22Rv1 (cell line): ENCODE results near the gene RABL6.

Experiments used
- ZFX ChIP-seq: fragments of 450-650 bp; IDR thresholded peaks from 2 replicates; pipeline ENCODE4 v1.6.1; 2017; ENCODE audit warnings: antibody characterized with exemption, borderline replicate concordance
- TF ChIP-seq, protein P1 (sequence below): fragments of 450-650 bp; IDR thresholded peaks from 2 replicates; pipeline ENCODE4 v1.5.1; 2017; ENCODE audit warnings: mild to moderate bottlenecking

DNA sequence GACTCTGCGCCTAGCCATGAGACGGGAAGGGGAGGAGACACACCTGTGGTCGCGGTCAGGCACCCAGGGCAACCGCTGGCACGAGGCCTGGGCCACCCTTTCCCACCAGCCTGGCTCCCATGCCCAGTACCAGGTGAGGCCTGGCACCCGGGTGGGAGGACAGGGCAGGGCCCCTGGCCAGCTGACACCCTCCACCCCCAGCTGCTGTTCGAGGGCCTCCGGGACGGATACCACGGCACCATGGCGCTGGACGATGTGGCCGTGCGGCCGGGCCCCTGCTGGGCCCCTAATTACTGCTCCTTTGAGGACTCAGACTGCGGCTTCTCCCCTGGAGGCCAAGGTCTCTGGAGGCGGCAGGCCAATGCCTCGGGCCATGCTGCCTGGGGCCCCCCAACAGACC lies 49.4 kb downstream of the RABL6 start:
- TF ChIP-seq, protein P1, sequence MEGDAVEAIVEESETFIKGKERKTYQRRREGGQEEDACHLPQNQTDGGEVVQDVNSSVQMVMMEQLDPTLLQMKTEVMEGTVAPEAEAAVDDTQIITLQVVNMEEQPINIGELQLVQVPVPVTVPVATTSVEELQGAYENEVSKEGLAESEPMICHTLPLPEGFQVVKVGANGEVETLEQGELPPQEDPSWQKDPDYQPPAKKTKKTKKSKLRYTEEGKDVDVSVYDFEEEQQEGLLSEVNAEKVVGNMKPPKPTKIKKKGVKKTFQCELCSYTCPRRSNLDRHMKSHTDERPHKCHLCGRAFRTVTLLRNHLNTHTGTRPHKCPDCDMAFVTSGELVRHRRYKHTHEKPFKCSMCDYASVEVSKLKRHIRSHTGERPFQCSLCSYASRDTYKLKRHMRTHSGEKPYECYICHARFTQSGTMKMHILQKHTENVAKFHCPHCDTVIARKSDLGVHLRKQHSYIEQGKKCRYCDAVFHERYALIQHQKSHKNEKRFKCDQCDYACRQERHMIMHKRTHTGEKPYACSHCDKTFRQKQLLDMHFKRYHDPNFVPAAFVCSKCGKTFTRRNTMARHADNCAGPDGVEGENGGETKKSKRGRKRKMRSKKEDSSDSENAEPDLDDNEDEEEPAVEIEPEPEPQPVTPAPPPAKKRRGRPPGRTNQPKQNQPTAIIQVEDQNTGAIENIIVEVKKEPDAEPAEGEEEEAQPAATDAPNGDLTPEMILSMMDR = no peak
- TF ChIP-seq ZFX = no peak
